Medulla oblongata (tissue), 1 donor: ENCODE measurements around the gene TMEM269.
A peak's percentile ranks its signal among the peaks of the same experiment; 100 is the strongest.

Source experiments
- DNase-seq: peaks from one replicate; pipeline ENCODE4 v3.0.0-alpha.2; 2015; ENCODE audit errors: extremely low spot score

TMEM269 gene

GRCh38 chr1:42821690-42822089, 36.9 kb downstream of the TMEM269 start:
- DNase-seq: no peak

DNA sequence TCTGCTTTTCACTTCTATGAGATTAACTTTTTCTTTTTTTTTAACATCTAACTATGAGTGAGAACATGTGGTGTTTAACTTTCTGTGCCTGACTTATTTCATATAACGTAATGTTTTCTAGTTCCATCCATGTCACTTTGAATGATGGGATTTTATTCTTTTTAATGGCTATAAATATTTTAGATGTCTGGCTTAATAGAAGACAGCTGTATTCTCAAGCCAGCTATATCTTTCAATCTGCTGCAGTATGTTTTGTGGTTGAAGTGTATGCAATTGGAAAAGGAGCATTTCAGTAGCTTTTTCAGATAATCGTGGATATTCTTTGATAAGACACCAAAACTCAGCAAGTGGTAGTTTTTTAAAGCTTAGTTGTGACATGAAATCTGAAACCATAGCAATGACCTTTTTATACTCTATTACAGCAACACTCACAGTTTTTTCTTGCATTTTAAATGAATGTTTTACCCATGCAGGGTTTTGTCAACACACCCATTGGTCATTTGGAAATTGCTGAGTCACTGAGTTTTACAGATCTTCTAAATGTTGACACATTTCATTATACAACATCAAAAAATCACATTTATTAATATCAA, 38.1 kb downstream of the TMEM269 start:
- DNase-seq: no peak

- no peak for DNase-seq
Observed at GRCh38 chr1:42824481-42825035, 39.8 kb downstream of the TMEM269 start.

DNA sequence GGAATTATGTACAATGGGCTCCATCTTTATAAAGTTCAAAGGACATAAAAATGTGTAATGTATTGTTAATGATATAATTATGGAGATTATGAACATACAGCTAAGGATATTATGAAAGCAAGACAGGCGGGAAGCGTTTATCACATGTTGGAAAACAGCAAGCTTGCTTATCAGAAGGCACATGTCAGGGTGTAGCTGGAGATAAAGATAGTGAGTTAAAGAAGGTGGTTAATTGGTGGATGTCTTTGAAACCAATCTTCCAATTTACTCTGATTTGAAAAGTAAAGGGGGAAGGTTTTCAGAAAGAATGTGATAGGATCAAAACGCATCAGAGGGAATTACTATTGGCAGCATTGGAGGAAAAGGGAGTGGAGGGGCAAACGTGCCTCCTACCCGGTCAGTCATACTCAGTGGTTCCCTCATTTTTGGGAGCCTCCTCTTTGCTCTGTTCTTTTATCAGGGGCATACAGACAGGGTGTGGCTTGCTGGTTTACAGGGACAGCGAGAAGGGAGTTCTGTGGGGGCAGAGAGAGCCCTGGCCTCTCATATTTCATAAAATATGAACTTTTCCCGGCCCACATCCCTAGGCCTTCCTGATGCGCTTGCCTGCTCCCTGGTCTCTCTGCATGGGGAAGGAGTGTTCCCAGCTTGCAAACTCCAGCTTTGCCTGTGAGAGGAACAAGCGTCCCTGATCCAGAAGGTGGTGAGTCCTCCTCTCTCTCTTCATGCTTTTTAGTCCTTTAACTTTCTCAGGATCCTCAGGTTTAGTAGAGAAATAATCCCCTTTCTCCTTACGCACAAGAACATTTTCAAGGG, 40.5 kb downstream of the TMEM269 start:
- DNase-seq: no peak

DNA sequence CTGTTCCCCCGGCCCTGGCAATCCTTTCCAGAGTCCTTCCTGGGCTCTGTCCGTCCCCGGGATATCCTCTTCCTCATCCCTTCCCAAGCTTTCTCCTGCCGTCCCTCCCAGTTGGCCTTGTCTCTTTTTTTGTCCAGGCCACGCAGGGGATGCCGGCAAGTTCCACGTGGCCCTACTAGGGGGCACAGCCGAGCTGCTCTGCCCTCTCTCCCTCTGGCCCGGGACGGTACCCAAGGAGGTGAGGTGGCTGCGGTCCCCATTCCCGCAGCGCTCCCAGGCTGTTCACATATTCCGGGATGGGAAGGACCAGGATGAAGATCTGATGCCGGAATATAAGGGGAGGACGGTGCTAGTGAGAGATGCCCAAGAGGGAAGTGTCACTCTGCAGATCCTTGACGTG, 45.8 kb downstream of the TMEM269 start:
- no peak for DNase-seq

DNA sequence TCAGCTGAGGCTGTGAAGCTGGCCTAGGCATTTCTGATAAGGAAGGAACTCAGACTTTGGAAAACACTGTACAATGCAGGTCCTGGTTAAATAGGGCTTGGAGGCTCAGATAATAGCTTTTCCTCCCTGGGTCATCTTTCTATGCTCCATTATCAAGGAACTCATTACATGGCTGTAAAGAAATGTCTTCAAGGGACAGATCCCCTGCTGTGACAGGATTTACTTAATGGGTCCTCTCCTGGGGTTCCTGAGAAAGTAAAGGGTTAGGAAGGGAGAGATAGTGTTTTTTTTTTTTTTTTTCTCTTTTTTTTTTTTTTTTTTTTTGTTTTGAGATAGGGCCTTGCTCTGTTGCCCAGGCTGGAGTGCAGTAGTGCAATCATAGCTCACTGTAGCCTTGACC, 46.5 kb downstream of the TMEM269 start:
- DNase-seq: no peak

- DNase-seq: no peak
Observed at GRCh38 chr1:42832641-42833240, 48.0 kb downstream of the TMEM269 start.

DNA sequence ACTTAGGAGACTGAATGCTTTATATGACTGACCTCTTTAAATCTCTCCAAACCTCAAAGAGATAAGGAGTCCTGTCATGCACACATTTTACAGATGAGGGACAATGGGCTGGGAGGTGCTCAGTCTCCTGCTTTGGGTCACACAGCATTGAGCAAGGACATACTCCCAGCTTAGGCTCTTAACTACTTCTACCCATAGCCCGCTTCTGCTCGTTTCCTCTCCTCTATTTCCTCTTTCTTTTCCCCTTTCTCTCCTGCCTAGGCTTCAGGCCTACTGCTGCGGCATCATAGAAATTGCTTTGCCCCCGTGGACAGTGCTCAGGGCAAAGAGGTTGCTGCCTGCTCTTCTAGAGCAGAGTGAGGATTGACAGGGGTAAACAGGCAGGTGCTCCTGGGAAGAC, 49.2 kb downstream of the TMEM269 start:
- peak; percentile 41 for DNase-seq

DNA sequence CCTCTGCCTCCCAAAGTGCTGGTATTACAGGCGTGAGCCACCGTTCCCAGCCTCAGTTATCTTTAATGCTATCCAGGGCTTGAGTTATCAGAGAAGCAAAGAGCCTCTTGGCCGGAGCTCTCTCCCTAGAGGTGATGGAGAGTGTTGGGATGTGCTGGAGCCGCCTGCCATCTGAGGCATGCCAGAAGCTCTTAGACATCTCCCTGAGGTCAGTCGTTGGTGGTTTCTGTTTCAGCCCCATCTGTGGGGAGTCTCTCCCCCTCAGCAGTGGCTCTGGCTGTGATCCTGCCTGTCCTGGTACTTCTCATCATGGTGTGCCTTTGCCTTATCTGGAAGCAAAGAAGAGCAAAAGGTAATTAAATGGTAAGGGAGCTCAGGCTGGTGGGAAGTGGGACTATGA, 50.0 kb downstream of the TMEM269 start:
- no peak for DNase-seq

GRCh38 chr1:42835422-42835821, 50.6 kb downstream of the TMEM269 start:
- DNase-seq: no peak

GRCh38 chr1:42837709-42838108, 52.9 kb downstream of the TMEM269 start:
- peak; percentile 42 for DNase-seq

DNA sequence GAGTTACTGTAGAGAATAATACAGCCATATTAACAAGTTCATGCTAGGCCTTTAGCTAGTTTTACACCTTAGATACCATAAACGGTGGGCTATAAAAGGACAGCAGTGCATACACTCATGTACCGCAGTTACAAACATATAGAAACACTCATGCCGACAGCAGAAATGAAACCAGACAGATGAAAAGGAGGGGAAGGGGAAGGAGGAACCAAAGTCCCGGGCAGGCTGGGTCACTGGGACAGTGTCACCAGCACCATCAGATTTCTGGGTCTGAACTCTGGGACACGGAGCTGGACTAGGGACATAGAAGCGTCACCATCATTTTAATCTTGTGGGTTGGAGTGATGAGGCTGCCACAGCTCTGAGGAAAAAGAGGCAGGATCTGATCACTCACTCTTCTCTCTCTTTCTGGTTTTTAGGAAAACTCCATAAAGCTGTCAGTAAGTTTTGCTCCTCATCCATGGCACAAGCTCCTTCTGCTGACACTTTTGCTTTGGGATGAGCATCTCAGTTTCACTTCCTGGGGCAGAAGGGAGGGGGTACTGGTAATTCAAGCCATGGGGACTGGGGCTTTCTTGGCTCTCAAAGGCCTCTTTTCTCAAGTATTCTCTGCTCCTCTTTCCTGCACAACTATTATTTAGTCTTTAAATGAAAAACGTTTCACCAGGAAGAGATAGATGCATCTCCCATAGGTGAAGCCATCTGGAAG, 53.8 kb downstream of the TMEM269 start:
- peak; percentile 74 for DNase-seq

- DNase-seq: no peak
Observed at GRCh38 chr1:42841010-42841409, 56.2 kb downstream of the TMEM269 start.

DNA sequence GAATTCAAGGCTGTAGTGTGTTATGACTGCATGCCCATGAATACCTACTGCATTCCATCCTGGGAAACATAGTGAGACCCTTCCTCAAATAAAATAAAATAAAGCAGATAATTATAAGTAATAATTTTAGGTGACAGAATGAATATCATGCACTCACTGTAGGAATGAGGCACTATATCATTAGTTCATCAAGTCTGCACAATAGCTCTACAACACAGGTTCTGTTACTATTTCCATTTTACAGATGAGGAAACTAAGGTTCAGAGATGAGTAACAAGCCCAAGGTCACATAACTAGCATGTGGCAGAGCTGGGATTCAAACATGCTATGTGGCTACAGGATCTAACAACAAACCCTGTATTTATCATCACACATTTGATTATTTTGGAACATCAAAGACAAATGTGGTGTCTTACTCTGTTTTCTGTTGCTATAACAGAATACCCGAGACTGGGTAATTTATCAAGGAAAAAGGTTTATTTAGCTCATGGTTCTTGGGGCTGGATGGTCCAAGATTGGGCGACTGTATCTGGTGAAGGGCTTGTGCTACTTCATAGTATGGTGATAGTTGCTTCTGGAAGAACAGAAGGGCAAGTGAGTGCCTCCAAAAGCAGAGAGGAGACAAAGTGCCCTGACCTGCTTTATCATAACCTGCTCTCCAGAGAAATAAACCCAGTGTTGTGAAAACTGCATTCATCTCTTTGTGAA, 56.8 kb downstream of the TMEM269 start:
- DNase-seq: no peak

GRCh38 chr1:42844592-42845140, 59.9 kb downstream of the TMEM269 start:
- no peak for DNase-seq

- no peak for DNase-seq
Observed at GRCh38 chr1:42845193-42845592, 60.4 kb downstream of the TMEM269 start.

GRCh38 chr1:42845866-42846256, 61.1 kb downstream of the TMEM269 start:
- DNase-seq: no peak

- DNase-seq: peak; percentile 99
Observed at GRCh38 chr1:42846257-42847110, 61.7 kb downstream of the TMEM269 start, which contains the start of gene ZNF691. Gene ZNF691, plus strand, starts transcription at chr1:42846613. Its CDS starts 3,046 bp downstream, at chr1:42849659.

DNA sequence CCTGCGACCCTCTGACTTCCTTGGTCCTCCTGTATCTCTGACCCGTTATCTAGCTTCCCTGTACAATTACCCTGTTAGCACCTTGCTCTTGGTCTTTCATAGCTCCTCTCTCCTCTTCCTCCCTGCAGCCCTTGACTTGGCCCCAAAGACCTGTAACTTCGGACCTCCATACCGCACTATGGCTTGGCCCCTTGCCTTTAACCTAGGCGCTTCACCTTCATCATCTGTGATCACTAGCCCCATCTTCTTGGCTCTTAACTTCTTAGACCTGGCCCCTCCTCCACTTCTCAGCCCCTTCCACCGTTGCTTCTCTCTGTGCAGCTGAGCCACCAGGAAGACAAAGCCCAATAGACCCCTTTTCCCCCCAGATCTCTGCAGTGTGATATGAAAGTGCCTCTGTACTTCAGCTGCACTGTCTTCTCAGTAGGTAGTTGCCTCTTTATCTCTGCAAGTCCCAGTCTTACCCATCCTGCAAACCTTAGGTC, 62.4 kb downstream of the TMEM269 start:
- no peak for DNase-seq
